Measurements from ENCODE around the gene CHRDL2.

Gene CHRDL2

DNA sequence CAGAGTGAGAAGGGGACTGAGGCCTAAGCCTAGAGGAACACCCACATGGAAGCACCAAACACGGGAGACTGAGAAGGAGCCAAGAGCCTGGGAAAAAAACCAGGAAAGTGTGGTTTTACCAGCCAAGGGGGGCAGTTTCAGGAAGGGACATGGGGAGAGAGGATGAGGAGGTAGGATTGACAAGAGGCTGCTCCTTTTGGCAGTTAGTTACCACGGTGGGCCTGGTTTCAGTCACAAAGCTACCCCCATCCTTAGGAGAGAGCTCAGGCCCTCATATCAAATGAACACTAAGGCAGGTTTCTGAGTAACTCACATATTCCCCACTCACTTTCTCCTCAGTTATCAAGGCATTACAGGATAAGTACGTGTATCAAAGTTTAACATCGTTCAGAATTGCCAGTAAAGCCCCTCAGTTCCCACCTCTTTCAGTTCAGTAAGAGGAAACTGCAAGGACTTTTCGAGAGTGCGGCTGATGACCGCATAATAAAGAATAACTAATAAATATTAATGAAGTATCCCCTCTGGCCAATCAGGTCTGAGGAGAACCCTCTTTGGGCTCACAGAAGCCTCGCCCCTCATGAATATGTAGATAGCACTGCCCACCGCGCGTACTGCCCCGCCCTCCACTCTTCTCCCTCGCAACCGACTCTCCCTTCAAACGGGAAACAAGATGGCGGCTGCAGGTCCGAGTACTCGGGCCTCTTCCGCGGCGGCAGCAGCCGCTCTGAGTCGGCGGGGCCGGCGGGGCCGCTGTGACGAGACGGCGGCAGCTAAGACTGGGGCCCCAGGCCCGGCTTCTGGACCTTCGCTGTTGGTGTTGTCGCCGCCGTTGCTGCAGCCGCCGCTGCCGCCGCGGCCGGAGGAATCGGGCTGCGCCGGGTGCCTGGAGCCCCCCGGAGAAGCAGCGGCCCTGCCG is 17.2 kb upstream of the CHRDL2 start, which contains the start of gene RNF169:
TSS of gene RNF169 (plus strand) at position 639 of the 916 bp plus-strand sequence. CDS start at position 671, 32 bp downstream.
- DNase-seq: peak; percentile 89 to 90

DNA sequence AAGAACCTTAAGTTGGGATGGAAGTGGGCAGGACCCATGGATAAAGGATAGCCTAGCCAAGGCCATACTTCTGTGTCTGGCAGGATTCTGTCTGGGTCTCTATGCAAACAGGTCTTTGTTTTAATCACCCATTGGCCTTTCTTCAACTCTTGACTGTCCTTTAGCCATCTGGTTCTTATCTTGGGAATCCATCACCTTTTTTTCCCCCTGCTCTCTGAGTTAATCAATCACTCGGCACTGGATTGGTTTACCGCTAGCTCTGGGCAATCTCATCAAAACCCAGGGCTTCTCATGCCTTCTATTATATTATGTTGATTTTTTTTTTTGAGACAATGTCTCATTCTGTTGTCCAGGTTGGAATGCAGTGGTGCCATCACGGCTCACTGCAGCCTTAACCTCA is 15.6 kb upstream of the CHRDL2 start:
- no peak for DNase-seq

DNA sequence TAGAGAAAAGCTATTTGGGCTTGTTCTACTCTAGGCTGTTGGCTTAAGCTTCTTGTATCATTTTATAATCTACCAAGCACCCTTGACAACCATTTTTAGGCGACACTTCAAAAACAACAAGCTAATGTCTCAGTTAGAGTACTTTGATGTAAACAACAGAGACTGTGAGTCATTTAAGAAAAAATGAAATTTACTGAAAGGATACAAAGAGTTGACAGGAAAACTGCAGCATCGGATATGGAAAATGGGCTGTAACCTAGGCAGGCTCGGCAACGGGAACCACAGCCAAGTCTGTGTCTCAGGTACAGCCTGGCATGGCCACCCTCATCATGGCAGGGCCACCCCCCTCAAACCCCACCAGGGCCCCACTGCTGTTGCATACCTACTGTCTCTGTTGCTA is 13.1 kb upstream of the CHRDL2 start:
- no peak for DNase-seq

DNA sequence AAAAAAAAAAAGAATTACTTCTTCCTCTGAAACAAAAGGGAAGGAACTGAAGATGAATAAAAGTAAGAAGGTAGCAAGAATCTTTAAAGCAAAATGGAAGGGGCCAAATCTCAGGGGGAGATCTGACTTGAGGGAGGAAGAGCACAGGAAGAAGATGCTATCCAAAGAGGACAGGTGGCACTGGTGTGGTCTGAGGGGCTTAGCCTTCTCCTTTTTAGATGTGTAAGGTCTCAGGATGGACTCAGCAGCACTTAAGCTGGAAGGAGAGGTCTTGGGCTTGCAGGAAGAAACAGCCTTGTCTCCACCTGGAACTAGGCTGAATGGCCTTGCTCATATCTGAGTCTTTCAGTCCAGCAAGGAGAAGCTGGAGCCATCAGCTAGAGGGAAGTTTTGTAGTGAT is 12.4 kb upstream of the CHRDL2 start:
- no peak for DNase-seq

DNA sequence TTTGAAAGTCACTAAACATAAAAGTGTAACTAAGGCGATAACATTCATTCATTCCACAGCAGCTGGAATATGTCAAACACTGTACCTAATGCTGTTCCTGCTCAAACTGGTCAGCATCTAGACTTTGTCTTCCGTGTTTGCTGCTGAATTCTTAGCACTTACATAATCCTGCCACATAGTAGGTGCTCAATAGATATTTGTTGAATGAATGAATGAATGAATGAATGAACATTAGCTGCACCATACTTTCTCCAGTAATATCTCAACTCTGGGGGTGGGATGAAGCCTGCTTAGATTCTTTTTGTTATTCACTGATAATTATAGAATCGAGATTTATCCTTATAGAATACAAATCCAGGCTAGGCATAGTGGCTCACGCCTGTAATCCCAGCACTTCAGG is 10.8 kb upstream of the CHRDL2 start:
- DNase-seq: no peak

DNA sequence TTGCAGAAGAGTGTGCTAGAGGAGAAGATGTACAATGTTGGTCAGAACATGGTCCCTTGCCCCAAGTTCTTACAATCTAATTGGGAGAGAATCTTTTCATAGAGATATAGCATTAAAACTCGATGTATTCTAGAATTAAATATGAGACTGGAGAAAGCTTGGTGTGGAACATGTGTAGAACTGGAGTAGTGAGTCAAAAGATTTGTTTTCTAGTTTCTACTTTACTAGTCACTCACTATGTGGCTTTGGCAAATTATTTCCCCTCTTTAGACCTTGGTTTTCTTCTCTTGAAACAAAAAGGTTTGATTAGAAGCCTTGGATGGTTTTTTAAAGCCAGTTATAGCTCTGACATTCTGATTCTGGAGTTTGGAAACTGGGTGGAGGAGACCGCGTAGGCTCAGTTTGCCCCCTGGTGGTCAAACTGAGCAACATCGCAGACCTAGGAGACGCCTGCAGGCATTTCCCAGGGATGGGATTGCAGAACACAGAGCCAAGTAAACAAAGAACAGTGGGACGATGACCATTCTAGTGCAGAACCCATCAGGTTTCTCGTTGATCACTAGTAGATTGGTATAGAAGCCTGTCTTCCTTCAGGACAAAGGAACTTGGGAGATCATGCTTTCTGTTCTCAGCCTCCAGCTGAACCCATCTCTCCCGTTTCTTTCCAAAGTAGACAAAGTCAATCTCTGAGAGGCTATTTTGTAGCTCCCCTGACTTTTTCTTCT is 8.5 kb upstream of the CHRDL2 start:
- DNase-seq: peak; percentile 44 to 49

DNA sequence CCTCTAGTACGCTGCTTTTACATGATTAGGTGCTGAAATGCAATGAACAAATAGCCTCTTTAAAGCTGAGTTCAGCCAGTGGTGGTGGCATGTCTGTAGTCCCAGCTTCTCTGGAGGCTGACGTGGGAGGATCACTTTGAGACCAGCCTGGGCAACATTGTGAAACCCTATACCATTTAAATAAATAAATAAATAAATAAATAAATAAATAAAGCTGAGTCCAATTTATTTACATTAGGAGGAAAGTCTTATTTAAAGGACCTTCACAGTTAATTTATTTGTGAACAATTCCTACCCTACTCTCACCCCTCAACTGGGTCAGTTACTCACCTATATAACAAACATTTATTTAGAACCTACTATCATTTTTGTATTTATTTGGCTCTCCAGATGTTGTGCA is 4.8 kb upstream of the CHRDL2 start:
- DNase-seq: no peak

DNA sequence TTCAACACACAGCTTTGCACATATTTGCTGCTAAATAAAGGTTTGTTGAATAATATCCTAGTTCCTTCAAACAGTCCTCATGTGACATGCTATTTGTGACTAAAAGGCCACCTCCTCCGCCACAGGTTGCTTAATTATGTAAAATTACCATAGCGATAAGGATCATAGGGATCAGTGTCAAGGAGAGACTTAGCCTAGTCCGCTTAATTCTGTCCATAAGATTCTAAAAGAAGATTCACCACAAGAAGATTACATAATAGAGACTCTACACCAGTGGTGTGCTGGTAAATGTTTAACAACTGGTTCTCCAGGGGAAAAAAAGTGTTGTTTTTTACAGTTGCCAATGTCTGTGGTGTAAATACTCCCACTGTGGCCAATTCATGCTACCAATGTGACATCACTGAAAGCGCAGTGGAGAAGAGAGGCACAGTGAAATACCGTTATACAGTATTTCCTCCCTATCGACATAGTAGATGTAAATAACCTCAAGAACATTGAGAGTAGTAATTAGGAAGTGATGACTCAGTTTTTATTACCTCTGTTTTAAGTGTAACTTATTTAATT is 4.2 kb upstream of the CHRDL2 start:
- DNase-seq: no peak

DNA sequence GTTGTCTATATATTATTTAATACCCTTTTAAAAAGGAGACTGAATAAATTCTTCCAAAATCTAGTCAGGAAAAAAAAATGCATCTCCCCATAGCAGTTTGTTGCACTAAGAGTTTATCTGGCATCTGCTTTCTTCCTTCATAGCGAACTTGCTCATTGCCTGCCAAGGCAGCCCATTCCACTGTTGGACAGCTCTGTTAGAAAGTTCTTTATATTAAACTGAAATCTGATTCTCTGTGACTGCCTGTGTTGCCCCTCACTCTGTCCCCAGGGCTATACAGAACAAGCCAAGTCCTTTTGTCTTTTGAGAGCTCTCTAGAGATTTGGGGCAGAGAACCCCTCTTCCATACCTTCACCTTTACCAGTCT is 3.3 kb upstream of the CHRDL2 start:
- no peak for DNase-seq

DNA sequence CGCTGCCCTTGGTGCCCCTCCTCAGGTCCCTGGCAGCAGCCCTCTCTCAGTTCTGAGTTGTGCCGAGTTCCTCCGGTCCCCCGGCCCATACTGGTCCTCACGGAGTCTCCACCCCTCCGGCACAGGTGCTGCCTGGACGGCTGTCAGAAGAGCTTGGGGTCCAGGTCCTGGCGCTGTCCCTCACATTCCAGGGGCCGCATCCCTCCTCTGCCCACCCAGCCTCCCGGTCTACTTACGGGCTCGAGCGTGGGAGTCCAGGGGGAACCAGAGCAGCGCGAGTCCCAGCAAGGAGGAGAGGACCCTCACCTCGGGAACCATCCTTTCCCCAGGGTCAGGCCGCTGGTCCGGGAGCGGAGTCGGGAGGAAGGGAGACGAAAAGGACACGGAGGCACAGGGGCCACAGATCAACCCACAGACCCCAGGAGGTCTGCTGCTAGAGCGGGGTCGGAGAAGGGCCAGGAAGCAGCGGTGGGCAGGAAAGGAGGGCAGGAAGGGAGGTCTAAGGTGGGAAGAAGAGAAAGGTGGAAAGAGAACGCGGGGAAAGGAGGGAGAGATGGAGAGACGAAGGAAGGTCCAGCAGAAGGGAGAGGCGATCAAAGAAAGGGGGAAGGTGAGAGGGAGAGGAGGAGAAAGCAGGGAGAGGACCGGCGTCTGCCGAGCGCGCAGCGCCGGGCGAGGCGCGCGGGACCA is 510 bp downstream of the CHRDL2 start:
- no peak for DNase-seq

DNA sequence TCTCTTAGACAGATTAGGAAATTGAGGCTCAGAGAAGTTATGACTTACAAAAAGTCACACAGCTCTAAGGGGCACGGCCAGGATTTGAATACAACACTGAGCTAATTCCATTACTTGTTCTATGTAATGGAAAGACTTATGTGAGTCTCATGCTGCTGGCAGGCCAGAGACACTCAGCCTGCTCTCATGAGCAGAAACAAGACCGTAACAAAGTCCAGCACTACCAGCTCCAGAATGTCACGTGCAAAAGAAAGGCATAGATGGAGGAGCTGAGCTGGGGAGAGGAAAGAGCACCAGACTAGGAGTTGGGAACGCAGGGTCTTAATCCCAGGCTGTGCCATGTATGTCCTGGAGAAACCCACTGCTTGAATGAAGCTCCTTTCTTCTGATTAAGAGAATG is 1.8 kb downstream of the CHRDL2 start:
- DNase-seq: no peak

DNA sequence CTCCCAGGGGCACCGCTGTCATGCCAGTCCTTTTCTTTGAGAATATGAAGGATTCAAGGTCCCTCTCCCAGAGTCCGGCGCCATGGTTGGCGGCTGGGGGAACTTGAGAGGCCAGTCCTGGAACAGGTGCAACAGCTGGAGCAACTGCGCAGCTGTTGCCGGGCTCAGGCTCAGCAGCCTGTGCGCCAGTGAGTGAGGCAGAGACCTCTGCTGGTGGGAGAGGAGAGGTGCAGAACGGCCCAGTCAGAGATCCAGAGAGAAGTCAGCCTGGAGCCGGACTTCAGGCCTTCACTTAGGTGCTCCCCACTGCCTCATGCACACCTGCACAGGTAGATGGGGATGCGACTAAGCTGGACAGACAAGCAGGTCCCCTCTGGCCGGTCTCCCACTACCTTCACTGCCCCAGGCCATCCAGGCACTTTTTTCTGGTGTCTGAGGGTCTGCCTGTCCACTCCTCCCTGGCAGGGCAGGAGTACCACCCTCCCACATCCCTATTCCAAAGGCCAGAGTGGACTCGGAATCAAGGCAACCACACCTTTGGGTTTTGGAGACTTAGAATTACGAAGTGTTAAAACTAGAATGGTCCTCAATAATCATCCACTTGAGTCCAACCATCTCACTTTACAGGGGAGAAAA is 4.6 kb downstream of the CHRDL2 start:
- peak; percentile 64 to 65 for DNase-seq

DNA sequence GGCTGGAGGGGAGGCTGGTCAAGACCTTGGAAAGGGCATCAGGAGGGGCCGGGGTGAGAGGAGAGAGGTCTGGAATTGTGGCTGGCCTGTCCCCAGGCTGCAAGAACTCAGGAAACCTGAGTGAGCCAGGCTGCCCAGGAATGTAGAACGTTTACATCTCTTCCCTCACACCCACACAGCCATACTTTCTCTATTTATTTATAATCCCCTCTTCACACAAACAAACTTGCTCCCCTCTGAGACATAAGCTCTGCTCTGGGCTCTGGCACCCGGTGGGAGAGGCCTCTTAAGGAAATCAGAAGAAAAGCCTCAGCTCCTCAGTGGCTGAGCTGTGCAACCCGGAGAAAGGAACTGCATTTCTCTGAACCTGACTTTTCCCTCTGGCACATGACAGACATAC is 5.5 kb downstream of the CHRDL2 start:
- no peak for DNase-seq

DNA sequence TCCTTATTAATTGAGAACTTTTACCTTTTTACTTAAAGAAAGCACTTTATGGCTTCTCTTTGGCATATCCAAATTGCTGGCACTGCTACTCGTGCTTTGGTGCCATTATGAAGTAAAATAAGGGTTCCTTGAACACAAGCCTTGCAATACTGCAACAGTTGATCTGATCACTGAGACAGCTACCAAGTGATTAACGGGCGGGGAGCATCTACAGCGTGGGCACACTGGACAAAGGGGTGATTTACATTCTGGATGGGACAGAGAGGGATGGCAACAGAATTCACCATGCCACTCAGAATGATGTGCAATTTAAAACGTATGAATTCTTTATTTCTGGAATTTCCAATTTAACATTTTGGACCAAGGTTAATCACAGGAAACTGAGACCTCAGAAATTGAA is 7.7 kb downstream of the CHRDL2 start:
- DNase-seq: no peak

DNA sequence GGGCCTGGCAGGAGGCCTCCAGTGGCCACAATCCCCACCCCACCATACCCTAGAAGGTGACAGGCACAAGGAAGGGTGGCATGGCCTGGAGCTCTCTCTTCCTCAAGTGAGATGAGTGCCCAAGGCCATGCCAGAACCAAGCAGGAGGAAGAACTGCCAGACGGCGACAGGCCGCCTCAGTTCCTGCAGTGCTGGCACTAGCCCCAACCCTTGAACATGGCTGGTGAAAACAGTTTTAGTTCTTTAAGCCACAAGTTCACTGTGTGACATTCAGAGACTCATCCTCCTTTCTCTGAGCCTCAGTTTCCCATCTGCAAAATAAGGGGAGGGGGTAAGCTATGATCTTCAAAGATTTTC is 9.8 kb downstream of the CHRDL2 start:
- DNase-seq: no peak

DNA sequence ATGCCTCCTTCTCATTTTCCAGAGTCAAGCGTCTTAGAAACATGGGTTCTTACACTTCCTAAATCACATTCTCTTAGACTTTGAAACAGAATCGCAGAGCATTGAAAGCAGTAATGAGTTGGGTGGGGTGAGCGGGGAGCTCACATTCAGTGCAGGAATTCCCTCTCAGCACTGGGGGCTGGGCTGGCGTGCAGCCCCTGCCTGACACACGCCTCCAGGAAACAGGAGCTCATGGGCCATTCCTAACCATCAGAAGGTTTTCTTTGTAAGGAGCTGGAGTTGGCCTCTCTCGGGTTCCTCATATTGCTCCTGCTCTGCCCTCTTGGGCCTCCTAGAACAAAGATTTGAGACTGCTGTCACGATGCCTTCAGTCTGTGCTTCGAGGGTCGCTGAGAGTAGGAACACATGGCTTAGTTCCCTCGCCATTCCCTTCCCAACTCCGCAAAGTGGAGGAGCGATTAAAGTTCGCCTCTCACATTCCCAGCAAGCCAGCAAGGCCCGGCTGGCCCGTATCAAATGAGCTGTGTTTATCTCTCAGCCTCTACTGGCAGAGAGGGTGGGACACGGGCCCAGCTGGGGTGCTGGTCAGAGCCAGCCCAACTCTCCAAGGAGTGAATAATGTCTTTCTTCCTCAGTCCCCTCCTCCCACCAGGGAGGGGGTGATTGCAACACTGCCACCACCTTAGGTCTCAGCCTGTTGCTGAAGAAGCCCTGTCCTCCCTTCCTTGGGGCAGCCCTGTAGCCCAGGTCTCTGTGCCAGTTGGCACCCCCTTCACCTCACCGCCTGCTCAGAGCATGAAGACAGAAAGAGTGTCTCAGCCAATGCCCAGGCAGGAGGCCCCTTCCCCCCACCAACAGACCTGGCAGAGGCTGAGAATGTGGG is 10.4 kb downstream of the CHRDL2 start:
- DNase-seq: no peak

DNA sequence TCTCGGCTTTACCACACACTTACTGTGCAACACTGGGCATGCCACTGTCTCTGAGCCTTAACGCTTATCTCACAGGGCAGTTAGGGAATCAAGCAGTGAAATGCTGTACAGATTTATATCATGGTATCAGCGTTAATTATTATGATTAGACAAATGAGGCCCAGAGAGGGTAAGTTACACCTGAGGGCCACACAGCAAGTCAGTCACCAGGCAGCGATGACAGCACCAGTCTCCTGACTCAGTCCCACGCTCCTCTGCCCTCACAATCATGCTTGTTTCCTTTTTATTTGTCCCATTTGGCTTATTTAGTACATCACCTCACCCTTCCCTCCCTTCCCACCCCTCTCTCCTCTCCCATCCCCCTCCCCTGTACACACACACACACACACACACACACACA is 12.2 kb downstream of the CHRDL2 start:
- no peak for DNase-seq

DNA sequence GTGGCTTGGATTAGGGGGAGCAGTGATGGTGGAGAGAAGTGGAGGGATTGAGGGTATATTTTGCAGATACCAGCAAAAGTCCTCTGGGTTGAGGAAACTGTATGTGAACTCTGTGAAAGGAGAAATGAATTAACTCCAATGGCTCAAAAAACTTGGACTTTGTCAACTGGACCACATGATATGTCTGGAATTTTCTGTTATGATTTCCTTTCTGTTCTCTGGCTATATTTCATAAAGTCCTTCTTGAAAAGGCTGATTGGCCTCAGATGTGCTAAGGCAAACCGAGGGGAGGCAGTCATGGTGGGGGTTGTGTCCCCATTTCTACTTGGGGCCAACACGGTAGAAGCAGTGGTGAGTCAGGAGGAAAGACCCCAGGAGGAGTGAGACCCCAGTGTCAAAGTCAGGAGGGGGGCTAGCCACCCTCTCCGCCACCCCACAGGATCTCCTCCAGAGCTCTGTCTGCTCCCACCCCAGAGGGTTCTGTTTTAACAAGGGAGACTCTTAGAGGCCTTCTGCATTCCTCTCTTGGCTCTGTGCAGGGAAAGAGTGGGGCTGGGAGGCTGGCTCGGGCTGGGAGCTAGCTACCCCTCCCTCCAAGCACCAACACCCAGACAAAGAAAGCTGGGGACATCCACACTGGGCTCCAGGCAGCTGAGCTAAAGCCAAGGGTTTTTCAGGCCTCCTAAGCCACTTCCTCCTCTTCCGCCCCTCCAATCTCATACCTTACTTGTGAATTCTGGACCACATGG is 13.8 kb downstream of the CHRDL2 start:
- DNase-seq: no peak

DNA sequence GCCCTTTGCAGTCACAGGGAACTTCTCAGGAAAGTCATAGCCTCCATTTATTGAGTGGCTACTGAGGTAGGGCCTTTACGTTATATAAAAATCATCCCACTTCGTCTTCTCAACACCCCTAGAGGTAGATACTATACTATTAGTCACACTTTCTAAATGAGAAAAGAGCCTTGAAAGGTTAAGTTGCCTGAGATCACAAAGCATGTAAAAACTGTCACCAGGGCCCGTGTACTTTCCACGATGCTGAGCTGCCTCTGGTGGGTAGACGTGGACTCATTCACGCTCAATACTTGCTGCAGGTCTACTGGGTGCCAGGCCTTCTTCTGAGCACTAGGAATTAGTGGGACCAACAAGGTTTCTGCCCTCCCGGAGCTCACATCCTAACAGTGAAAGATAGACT is 16.3 kb downstream of the CHRDL2 start:
- peak in 1 of 2 donors; percentile 20 for DNase-seq

DNA sequence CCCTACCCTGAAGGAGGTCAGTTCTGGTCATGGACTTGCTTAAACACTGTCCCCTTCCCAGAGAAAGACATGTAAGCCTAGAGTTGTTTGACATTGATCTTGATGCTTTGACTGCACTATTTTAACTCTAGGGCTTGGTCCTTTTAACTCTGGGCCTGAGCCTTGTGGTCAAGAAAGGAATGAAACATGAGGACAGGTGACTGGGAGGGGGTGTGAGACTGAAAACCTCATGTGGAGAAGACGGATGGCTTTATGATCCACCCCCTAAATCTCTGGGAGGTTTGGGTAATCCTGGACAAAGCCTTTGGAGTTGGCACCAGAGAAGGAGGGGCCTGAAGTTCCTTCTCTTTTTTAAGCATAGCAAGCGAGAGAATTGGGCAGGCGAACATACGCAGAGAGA is 17.5 kb downstream of the CHRDL2 start:
- no peak for DNase-seq

Measured in stimulated activated CD4-positive, alpha-beta T cell treated with anti-CD3 and anti-CD28 coated beads, Interleukin-2, amount 100 ng/mL, for 24 hours (primary cell).